ENCODE data around the gene CDK6. TPM values are rescaled to one million over a fixed set of nuclear protein-coding genes. Genes with fewer than 3 reads are reported as not detected.

CDK6 gene
- polyA plus RNA-seq, 1 donor, result 45.7 TPM

DNA sequence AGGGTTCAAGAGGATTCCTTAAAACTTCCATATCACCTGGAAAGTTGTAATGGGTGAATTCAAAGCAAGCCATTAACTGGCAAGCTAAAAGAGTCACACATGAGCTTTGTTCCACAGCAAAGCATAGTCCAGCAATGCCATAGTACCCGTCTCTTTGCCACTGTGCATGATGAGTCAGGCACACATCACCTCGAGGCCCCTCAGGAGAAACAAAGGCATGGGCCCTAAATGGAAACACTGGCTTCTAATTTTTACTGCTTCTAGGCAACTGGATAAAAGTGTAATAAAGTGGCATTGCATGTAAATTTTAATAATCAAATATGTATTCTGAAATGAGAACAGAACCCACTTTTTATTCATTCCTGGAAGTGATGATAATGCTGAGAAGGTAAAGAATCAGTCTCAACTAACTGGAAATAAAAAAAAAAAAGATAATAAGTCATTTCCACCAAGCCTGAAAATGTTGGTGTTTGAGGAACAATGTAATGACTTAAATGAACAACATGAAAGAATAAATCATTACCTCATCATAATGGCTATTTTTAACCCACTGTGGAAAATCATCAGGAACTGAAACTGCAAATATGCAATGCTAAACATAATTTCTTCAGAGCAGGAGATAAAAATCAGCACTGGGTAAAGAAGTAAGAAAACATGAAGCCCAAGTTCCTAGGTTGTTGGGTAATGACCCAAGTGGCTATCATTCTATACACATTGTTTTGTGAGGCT is 104.9 kb downstream of the CDK6 start:
- no peak for DNase-seq

DNA sequence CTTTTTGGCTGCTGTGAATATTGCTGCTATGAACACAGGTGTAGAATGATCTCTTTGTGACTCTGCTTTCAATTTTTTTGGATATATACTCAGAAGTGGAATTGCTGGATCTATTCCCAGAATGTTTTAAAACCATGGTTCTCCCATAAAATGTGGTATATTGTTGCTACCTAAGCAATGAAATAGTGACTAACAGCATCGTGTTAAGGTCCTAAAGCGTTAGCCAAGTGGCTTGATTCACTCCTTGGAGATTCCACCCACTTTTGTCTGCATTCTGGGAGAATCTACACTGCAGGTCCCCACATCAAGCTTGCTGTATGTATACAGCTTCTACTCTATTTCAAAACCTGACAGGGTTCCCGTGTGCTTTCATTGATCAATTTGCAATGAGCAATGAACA is 105.6 kb downstream of the CDK6 start:
- DNase-seq, result no peak

DNA sequence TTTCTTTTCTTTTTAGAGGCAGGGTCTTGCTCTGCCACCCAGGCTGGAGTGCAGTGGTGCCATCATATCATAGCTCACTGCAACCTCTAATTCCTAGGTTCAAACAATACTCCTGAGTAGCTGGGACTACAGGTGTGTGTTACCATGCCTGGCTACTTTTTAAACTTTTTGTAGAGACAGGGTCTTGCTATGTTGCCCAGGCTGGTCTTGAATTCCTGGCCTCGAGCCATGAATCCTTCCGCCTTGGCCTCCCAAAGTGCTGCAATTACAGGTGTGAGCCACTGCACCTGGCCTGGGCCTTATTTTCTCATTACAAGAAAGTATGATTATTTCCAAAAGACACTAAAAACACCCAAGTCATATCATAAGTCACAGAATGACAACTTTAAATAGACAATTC is 106.6 kb downstream of the CDK6 start:
- DNase-seq, result no peak

DNA sequence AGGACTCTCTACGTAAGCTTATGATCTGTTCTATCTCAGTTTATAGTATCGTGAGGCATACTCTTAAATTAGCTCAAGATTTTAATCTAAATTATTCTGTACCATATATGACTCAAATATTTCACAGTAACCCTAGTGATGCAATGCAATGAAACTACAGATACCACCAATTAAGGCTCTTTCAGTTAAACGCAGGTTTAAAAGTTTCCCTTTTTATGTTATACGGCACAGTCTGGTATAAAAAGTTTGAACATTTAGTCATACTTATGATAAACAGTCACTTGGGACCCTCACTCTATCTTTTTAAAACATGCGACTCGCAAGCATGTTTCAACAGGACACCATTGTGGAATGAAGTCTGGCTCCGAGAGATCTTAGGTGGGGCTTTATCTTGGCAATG is 107.2 kb downstream of the CDK6 start:
- DNase-seq, result no peak

GRCh38 chr7:92727755-92728154 is 108.6 kb downstream of the CDK6 start:
- no peak for DNase-seq

DNA sequence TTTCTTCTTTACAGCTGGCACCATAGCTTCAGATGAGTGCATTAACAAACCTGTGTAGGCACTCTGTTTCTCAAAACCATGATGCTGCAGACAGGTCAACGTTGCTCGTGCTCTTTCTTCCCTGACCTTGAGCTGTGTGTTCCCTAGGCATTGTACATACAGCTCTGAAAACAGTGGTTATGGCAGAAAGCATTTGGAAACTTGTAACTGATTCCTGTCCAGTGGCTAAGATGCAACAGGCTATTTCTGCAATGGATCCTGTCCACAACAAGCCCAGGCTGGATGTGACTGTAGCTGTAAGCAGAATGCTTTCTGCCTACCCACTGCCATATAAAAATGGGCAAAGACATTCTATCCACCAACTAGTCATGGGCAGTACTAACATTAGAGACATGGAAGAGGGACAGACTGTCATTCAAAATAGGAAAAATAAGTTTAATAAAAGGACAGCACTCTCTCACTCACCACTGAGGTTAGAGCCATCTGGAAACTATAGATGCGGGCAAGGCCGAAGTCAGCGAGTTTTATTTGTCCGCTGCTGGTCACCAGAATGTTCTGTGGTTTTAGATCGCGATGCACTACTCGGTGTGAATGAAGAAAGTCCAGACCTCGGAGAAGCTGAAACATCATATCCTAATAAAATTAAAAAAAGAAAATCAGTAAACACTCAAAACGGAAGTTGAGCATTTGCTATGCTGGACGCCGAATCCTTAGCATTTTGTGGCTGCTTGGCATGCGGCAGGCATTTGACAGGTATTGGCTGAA is 111.0 kb downstream of the CDK6 start:
- no peak for DNase-seq

DNA sequence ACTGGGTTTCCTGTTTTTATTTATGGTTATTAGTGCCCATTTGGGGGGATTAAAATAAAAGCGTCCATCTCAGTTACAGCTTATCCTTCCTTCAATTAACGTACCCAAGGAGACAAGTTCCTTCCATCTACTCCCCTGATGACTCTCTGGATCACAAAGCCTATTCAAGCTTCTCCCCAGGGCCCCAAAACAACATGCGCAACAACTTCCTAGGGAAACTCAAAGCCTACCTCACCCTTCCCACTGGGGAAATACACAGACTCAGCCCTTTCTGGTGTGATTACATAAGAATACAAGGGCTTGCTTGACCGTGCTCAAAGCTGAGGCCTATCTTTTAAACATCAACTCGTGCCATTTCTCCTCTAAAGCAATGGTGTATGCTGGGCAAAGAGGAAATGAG is 112.4 kb downstream of the CDK6 start:
- DNase-seq, result peak; percentile 22

- DNase-seq, result no peak
Observed at GRCh38 chr7:92723205-92723604, 113.2 kb downstream of the CDK6 start.

GRCh38 chr7:92722541-92722940 is 113.8 kb downstream of the CDK6 start:
- DNase-seq, result no peak

DNA sequence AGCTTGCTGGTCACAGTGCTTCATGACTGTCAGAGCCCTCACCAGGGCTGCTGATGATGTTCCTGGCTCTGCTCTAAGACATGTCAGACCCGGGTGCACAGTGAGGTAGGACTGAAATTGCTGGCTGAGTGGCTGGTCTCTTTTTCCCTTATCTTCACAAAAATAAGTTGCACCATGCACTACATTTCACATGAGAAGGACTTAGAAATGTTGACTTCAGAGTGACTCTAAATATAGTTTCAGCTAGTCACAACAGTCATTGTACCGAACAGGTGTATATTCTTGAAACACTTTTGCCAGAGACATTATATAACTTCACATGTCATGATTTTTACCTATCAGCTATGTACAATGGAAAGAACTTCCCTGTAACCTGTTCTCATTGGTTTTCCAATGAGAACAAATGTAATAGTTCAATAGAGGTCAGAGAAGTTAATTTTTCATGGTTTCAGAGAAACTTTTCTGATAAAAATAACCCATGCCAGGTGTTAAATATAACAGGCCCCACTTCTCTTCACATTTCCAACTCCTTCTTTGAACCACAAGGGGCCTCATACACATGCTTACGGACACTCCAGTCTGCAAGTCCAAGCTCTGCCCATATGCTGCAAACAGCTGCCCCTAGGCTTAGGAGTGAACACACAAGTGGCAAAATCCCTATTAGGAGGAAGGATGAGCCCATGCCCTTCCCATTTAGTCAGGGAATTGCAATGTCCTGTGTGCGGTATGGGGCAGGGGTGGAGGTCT is 115.6 kb downstream of the CDK6 start:
- DNase-seq, result no peak

GRCh38 chr7:92717993-92718716 is 118.2 kb downstream of the CDK6 start:
- DNase-seq, result peak; percentile 43

DNA sequence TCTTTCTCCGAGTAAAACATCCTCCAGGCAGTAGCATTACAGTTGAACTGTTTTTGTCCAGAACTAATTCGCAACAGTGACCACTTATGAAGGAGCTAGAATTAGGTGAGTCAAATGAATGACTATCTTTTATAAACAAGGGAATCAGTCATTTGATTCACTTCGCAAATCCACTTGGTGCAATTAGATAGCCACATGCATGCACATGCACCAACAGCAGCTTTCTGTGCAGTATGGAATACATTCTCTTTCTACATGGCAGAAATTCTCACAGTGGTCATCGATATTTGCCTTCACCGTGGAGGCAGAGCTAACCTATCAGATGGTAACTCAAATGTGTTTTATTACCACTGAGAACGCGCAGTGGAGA is 118.8 kb downstream of the CDK6 start:
- DNase-seq, result no peak

DNA sequence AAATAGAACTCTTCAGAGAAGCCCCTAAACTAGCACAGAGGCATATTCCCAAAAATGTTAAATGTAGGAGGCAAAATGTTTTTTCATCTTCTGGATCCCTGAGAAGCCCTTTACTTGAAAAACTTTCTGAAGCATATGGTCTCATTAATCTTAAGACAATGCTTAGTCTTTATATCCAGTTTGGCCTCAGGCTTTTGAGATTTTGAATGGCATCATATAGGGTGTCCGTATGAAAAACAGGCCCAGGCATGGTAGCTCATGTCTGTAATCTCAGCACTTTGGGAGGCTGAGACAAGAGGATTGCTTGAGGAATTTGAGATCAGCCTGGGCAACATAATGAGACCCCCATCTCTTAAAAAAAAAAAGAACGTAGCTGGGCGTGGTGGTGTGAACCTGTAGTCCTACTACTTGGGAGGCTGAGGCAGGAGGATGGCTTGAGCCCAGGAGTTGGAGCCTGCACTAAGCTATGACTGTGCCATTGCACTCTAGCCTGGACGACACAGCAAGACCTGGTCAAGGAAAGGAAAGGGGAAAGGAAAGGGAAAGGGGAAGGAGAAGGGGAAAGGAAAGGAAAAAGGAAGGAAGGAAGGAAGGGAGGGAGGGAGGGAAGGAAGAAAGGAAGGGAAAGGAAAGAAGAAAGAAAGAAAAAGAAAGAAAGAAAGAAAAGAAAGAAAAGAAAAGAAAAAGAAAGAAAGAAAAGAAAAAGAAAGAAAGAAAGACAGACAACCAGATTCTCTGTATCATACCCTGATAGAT is 119.4 kb downstream of the CDK6 start:
- DNase-seq, result no peak

GRCh38 chr7:92715963-92716362 is 120.4 kb downstream of the CDK6 start:
- no peak for DNase-seq

- DNase-seq, result no peak
Observed at GRCh38 chr7:92714767-92715166, 121.6 kb downstream of the CDK6 start.

DNA sequence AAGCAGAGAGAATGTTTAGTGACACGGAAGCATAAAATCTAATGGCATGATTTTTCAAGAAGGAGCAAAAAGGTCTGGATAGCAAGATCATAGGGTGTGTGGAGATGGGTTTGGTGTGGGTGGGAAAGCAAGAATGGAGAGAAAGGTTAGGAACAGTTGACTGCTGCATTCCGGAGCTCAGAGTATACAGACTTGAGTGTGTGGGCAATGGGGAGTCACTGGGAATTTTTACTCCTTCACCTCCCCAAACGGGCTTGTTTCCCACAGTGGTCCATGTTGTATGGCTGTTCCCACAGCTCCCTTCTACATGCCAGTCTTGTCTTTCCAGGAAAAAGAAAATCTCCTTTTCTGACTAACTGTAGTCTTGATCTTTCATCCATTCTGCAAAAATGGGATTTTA is 122.1 kb downstream of the CDK6 start:
- no peak for DNase-seq

DNA sequence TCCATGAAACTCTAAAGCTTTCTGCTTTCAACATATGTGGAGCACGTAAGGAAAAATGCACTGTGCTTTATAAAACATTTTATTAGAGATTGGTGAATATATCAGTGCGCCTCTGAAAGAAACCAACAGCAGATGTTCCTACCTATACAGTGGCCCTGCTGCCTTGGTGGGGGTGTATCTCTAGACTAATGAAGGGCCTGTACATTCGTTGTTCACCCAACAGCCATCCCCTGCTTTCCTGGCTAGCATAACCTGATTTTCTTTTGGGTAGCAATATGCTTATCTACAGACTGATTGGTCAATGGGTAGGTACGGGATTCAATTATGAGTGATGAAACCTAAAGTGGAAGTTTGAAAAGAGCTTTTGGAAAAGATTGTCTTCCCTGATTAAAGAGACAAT is 126.5 kb downstream of the CDK6 start:
- no peak for DNase-seq

- no peak for DNase-seq
Observed at GRCh38 chr7:92709150-92709549, 127.2 kb downstream of the CDK6 start.

DNA sequence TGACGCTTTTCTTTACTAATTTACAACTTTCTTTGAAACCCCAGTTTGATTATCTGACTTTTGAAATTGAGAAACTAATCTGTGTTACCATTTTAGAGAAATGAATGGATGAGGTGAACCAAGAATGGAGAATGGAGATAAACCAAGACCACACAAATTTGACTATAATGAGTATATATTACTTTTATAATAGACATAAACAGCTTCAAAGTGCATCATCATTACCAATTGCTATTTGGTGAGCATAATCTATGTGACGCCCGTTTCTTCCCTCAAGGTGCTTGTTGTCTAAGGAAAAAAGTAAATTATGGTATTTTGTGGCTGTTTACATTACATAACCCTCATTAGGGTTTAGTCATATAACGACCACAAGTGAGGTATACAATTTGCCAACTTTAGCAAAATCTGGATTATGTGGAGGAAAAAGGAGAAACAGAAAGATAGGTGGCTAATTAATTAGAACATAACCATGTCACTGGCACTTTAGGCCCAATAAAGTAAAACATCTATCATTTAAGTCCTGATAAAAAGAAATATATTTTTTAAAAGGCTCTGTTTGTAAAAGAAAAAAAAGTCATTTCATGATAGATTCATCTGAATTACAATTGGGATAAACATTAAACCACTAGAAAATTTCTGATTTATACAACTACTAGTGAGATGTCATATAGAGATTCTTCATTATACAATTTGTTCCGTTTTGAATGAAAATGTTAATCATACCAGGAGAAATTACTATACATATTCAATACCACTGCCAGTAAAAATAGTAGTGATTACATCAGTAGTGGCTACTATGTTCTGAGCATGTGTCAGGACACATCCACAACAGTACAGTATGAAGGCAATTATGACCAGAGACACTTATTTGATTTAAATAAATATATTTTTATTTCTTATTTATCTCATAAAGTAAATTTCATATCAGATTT is 128.0 kb downstream of the CDK6 start:
- DNase-seq, result no peak

DNA sequence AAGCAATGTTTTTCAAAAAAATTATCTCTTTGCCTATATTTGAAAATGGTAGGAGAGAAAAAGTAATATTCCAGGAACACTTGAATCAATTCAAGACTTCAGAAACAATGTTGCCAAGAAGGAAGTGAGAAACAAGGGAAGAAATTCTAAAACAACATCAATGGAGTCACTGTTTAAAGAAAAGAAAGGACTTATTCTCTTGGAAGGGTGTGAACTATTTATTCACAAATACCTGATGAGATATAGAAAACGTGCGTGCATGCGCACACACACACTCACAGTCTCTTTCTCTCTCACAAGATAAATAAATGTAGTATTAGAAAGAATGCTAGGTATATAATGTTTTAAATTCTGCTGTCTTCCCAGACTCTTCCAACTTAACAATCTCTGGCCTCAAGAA is 128.9 kb downstream of the CDK6 start:
- no peak for DNase-seq

DNA sequence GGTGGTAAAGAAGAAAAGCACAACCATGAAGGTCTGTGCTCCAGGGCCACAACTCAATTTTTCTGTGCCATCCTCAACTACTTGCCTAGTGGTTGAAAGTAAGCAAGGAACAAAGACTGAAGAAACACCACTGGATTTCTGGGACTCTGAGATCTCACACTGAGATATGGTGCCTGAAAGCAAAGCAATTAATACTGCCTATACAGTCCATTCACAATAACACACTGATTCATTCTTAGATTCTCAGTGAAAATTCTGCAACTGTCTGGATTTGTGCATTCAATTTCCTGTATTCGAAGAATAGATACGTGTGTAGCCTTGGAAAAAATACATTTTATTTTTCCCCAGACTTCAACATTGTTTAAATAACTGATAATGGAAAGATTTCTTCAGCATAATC is 129.8 kb downstream of the CDK6 start:
- DNase-seq, result no peak

Measured in hindlimb muscle (tissue), 1 donor.